ENCODE data around the gene SUCLG2.

Gene SUCLG2

GRCh38 chr3:67384016-67384415 lies 270.4 kb downstream of the SUCLG2 start:
- DNase-seq (ENCODE audit: low read depth): no peak

- no peak for DNase-seq (ENCODE audit: low read depth)
Measured at GRCh38 chr3:67383379-67383778, 271.0 kb downstream of the SUCLG2 start.

GRCh38 chr3:67382536-67382935 lies 271.9 kb downstream of the SUCLG2 start:
- DNase-seq (ENCODE audit: low read depth): no peak

GRCh38 chr3:67381667-67382272 lies 272.6 kb downstream of the SUCLG2 start:
- DNase-seq (ENCODE audit: low read depth): no peak

- no peak for DNase-seq (ENCODE audit: low read depth)
Measured at GRCh38 chr3:67380118-67380517, 274.3 kb downstream of the SUCLG2 start.

- DNase-seq (ENCODE audit: low read depth): no peak
Measured at GRCh38 chr3:67377299-67377698, 277.1 kb downstream of the SUCLG2 start.

- no peak for DNase-seq (ENCODE audit: low read depth)
Measured at GRCh38 chr3:67376416-67376815, 278.0 kb downstream of the SUCLG2 start.

GRCh38 chr3:67375976-67376375 lies 278.4 kb downstream of the SUCLG2 start:
- DNase-seq (ENCODE audit: low read depth): no peak

GRCh38 chr3:67362686-67363085 lies 291.7 kb downstream of the SUCLG2 start:
- DNase-seq (ENCODE audit: low read depth): no peak

- DNase-seq (ENCODE audit: low read depth): no peak
Measured at GRCh38 chr3:67361770-67362169, 292.6 kb downstream of the SUCLG2 start.

- DNase-seq (ENCODE audit: low read depth): no peak
Measured at GRCh38 chr3:67361323-67361722, 293.1 kb downstream of the SUCLG2 start.

GRCh38 chr3:67357610-67358458 lies 296.6 kb downstream of the SUCLG2 start:
- DNase-seq (ENCODE audit: low read depth): no peak

GRCh38 chr3:67349551-67350174 lies 304.7 kb downstream of the SUCLG2 start:
- DNase-seq (ENCODE audit: low read depth): no peak

GRCh38 chr3:67346081-67346480 lies 308.3 kb downstream of the SUCLG2 start:
- no peak for DNase-seq (ENCODE audit: low read depth)

- DNase-seq (ENCODE audit: low read depth): no peak
Measured at GRCh38 chr3:67335813-67336212, 318.6 kb downstream of the SUCLG2 start.

GRCh38 chr3:67334588-67334987 lies 319.8 kb downstream of the SUCLG2 start:
- no peak for DNase-seq (ENCODE audit: low read depth)

GRCh38 chr3:67329358-67329757 lies 325.1 kb downstream of the SUCLG2 start:
- no peak for DNase-seq (ENCODE audit: low read depth)

GRCh38 chr3:67327582-67327981 lies 326.8 kb downstream of the SUCLG2 start:
- no peak for DNase-seq (ENCODE audit: low read depth)

- no peak for DNase-seq (ENCODE audit: low read depth)
Measured at GRCh38 chr3:67325231-67325630, 329.2 kb downstream of the SUCLG2 start.
